IPS DF 19.7 (cell line): ENCODE results near the gene FBXO17.
"Not testable (repeated sequence)": the region's sequence is repeated elsewhere in the genome, so short reads cannot be mapped to it uniquely, and the experiment has no call there.

Experiments
- DNase-seq: peaks from one replicate; pipeline ENCODE4 v3.0.0-alpha.2; 2013; ENCODE audit warnings: low read depth, low spot score

The FBXO17 gene, protein sequence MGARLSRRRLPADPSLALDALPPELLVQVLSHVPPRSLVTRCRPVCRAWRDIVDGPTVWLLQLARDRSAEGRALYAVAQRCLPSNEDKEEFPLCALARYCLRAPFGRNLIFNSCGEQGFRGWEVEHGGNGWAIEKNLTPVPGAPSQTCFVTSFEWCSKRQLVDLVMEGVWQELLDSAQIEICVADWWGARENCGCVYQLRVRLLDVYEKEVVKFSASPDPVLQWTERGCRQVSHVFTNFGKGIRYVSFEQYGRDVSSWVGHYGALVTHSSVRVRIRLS

DNA sequence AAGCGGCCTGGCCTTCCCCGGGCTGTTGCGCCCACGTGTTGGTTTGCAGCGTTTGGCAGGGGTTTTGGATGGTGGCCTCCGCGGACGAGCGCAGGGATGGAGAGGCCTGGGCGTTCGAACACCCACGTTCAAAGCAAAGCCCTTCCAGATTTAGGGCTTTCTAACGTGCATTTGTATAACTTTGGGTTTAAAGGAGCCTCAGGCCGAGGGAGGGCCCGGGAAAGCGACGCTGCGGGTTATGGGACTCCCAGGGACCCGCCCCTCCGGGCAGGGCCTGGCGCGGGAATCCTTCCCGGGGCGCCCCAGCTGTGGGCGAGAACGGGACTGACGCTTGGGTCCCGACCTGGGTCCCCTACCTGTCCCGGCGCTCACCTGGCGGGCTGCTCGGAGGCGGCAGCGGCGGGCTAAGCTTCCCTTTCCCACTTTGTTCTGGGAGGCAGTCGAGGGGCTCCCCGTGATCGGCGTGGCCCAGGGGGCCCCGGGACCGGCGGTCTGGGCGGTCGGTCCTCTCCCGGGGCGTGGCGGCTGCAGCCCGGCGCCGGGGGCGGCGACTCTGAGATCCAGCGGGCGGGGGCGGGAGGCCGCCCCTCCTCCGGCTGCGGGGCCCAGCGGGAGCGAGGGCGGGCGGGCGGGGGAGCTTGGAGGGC is at the start of gene FBXO17:
FBXO17 (minus strand) TSS at position 529 of the 647 bp plus-strand sequence. CDS start 25,423 bp downstream, outside the sequence.
- no peak for DNase-seq

DNA sequence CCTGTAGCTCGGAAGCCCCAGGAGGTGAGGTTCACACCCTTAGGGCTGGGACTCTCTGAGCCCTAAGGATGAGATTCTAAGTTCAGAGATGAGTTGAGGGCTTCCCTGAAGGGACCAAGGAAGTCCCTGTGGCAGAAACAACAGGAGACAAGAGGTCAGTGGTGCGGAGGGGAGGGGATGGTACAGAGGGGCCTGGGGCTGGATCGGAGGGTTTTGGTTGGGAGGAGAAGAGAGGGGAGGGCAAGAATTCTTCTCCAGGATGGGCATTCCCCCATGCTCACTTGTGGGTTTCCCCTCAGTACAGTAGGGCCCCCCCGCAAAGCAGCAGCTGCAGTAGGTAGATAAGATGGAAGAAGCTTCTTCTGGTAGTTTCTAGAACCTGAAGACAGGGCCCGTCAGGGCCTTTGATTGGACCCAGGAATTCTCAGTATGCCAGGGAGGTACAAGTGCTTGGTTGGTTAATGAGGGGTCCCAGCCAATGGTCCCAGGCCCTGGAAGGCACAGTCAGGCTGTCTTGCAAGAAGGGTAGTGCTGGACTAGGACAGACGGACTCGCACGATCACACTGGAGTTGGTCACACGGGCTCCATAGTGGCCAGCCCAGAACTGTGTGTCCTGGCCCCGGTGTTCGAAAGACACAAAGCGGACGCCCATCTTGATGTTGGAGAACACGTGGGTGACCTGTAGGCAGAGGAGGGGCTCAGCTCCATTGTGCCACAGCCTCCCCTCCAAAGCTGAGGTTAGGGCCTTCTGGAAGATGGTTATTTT is 49.5 kb upstream of the FBXO17 start:
- no peak for DNase-seq

DNA sequence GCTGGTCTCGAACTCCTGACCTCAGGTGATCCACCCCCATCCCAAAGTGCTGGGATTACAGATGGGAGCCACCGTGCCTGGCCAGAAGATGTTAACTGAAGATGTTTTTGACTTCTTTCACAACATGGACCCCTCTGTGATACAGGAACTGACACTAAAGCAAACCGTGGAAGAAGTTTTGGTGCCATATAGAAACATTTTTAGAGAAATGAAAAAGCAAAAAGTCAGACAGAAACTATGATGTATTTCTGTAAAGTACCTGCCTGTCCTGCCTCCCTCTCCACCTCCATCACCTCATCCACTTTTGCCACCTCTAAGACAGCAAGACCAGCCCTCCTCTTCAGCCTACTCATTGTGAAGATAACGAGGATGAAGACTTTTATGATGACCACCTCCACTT is 45.5 kb upstream of the FBXO17 start:
- no peak for DNase-seq

DNA sequence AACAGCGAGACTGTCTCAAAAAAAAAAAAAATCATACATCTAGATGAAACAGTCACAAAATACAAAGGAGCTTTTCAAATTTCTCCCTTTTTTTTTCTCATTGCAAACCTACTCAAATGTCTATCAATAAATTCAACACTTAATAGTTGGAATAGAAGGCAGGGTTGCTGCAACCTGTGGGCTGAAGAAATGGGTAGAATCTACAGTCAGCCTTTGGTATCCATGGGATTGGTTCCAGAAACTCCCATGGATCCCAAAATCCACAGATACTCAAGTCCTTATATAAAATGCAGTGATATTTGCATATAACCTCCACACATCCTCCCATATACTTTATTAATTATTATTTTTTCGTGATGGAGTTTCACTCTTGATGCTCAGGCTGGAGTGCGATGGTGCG is 42.1 kb upstream of the FBXO17 start:
- DNase-seq = no peak

DNA sequence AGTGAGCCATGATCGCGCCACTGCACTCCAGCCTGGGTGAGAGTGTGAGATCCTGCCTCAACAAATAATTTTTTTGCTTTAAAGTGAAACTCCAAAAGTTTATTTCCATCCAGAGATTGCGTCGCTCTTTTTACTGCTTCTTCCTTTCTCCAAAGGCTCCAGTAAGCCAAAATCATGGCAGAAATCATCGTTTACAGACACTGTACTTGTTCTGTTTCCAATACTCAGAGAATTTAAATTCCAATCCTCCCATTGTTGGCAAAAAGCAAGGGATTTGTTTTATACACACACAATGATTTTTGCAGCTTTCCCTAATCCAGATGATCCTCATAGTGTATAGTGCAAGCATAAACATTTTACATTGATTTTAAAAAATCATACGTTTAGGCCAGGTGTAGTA is 41.5 kb upstream of the FBXO17 start:
- no peak for DNase-seq

DNA sequence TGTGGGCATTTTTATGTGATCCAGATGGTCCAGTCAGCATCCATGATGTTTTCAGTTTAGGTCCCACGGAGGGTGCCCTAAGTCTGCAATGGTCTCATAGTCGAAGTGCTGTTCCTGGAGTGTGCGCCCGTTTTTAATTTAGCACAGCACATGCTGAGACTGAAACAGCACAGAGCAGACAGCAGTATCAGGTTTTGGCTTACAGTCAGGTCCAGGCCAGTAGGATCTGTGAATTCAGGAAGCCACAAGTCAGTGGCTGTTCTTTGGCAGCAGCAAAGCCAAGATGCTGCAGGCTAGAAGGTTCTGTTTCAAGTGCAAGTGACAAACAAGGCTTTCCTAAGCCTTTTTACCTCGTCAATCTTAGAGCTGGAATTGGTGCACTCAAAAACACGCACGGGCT is 38.5 kb upstream of the FBXO17 start:
- no peak for DNase-seq

DNA sequence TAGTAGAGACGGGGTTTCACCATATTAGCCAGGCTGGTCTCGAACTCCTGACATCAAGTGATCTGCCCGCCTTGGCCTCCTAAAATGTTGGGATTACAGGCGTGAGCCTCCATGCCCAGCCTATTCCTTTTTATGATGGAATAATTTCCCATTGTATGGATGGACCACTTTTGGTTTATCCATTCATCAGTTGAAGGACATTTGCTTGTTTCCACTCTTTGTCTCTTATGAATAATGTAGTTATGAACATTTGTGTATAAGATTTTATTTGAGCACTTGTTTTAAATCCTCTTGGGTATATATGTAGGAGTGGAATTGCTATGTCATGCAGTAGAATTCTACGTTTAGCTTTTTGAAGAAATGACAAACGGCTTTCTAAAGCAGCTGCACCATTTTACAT is 33.5 kb upstream of the FBXO17 start:
- no peak for DNase-seq

DNA sequence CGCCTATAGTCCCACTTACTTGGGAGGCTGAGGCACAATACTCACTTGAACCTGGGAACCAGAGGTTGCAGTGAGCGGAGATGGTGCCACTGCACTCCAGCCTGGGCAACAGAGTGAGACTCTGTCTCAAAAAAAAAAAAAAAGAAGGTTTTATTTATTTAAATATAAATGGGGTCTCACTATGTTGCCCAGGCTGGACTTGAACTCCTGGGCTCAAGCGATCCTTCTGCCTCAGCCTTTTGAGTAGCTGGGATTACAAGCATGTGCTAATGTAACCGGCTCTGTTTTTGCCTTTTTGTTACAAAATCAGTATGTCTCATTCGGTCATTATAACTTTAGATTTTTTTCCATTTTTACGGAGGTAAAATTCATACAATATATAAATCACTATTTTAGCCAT is 32.6 kb upstream of the FBXO17 start:
- DNase-seq = no peak

DNA sequence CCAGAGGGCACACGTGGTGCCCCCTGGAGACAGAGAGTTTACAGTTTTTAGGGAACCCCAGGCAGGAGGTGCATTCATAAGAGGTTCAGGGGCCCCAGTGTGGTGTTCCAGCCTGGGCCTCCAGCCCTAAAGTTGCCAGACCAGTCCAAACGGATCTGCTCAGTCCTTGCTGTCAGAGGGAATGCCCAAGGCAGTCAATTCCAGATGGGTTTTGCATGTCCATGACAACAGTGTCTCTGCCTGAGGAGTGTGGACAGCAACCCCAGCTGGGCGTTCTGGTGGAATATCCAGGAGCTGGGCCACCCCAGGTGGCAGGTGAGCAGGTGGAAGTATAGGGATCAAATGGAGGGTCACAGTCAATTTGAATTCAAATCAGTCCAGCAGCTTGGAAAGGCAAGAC is 31.6 kb upstream of the FBXO17 start:
- no peak for DNase-seq

DNA sequence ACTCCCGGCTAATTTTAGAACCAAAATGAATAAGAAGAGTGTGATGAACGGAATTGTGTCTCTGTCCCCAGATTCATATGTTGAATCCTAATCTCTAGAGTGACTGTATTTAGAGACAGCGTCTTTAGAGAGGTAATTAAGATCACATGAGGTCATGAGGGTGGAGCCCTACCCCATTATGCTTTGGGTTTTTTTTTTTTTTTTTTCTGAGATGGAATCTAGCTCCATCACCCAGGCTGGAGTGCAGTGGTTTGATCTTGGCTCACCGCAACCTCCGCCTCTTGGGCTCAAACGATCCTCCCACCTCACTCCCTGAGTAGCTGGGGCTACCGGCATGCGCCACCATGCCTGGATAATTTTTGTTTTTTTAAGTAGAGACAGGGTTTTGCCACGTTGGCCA is 28.9 kb upstream of the FBXO17 start:
- no peak for DNase-seq

DNA sequence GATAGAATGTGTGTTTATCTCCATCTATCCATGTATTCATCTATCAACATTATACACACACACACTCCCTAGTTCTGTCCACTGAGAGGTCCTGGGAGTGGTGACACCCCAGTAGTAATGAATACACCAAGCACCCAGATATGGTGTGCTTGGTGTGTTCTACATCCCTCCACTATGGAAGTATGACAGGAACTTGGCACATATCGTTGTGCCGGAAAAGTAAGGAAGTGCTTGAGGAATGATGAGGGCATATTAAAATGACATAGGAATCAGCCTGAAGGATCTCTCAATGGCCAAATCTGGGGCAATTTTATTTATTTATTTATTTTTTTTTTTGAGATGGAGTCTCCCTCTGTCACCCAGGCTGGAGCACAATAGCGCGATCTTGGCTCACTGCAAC is 28.3 kb upstream of the FBXO17 start:
- DNase-seq = no peak

DNA sequence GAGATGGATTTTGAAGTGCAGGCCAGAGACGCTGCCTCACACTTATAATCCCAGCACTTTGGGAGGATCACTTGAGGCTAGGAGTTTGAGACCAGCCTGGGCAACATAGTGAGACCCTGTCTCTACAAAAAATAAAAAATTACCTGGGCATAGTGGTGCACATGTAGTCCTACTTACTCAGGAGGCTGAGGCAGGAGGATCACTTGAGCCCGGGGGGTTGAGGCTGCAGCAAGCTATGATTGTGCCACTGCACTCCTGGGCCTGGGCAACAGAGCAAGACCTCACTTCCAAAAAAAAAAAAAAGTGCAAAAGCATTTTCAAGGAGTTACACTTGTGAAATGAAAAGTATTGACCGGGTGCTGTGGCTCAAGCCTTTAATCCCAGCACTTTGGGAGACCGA is 27.6 kb upstream of the FBXO17 start:
- DNase-seq = no peak

DNA sequence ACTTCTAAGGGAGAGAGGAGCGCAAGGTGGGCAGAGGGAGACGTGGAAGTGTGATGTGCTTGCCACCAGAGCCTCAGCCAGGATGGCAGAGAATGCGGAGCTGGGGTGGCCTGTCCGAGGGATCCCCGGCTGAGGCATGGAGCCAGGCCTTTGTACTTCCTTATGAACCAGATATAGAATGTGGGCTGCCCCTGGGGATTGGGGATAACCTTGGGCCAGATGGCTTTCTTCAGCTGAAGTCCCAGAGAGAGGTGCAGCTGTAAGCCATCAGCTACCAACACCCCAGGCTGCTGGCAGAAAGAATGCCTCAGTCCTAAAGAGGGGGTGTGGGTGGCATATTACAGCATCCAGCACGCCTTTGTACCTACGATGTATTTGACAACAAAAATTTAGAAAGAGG is 25.5 kb upstream of the FBXO17 start:
- no peak for DNase-seq

DNA sequence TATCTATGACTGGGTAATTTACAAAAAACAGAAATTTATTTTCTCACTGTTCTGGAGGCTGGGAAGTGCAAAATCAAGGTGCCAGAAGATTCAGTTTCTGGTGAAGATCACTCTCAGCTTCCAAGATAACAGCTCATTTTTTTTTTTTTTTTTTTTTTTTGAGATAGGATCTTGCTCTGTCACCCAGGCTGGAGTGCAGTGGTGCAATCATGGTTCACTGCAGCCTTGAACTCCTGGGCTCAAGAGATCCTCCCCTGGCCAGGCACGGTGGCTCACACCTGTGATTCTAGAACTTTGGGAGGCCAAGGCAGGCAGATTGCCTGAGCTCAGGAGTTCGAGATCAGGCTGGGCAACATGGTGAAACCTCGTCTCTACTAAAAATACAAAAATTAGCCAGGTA is 22.0 kb upstream of the FBXO17 start:
- not testable (repeated sequence) for DNase-seq

DNA sequence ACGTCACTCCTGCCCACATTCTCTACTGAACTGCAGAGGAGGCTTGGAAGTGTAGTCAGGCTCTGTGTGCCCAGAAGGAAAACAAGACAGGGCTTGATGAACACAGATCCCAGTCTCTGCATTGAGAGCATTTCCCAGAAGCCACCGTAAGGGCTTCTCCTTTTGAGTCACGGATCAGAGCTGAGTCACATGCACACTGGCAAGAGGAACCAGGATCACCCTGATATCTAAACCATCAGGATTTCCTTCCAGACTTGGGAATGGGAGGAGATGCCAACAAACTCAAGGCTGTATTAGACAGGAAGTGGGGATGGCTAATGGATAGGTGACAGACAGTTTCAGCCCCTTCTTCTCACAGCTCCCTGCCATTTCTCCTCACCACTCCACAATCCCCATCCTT is 17.7 kb upstream of the FBXO17 start:
- no peak for DNase-seq

DNA sequence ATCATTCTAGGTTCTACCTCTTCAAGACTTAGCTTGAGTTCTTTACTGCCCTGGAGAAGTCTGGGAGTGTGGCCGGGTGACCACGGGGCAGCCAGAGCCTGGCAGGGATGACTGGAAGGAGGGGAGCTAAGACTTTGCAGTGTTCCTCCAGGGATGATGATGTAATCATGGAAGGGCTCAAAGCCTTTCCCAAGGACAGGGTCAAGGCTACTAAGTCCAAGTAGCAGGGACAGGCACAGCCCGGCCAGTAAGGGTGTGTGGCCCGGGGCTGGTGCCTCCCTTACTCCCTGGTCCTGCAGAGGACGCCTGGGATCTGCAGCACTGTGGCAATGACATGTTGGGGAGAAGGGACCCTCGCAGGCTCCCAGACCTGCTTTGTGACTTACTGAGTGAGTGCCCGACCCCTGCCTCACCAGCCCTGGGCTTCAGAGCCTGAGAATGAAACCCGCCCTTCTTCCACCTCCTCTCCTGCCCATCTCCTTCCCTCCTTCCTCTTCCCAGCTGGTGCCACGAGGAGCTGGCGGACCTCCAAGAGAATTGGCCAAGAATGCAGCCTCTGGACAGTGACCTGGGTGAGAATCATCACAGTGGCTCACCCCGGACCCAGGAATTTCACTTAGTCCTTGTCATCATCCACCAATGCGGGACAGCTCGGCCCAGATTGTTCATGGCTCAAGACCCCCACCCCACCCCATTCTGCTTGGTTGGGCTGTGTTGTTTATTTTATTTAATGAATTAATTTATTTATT is 15.6 kb upstream of the FBXO17 start:
- DNase-seq = no peak

DNA sequence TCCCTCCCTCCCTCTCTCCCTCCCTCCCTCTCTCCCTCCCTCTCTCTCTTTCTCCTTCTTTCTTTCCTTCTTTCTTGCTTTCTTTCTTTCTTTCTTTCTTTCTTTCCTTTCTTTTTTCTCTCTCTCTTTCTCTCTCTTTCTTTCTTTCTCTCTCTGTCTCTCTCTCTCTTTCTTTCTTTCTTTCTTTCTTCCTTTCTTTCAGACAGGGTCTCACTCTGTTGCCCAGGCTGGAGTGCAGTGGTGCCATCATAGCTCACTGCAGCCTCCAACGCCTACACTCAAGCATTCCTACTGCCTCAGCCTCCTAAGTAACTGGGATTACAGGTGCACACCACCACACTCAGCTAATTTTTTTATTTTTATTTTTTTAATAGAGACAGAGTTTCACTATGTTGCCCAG is 14.1 kb upstream of the FBXO17 start:
- DNase-seq = not testable (repeated sequence)

DNA sequence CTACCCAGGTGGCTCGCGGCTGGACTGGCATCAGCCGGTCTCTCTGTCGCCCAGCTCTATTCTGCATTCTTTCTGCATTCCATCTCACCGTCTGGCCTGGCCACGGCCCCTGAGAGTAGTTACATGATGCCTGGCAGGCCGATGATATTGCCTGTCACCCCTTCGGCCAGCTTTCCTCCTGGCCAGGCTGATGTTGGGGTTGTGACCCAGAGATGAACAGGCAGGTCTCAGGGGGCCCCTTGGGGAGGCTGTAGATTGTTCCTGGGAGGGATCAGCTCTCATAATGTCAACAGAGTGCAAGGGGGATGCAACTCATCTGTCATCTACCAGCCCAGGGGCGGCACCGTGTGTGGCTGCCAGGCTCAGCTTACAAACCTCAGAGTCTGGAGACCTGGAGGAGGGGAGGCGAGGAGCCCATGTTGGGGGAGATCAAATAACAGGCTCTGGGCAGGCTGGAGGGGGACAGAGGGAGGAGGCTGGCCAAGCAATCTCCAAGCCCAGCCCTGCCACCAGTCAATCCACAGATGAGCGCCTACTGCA is 13.6 kb upstream of the FBXO17 start:
- no peak for DNase-seq

DNA sequence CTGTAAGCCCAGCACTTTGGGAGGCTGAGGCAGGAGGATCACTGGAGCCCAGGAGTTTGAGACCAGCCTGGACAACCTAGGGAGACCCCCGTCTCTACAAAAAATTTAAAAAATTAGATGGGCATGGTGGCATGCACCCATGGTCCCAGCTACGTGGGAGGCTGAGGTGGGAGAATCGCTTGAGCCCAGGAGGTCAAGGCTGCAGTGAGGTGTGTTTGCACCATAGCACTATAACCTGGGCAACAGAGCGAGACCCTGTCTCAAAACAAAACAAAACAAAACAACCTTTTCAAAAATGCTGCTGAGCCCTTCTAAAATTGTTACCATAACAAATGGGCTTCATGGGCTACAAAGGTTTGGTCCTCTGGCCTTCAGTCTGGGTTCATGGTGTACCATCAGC is 13.1 kb upstream of the FBXO17 start:
- DNase-seq = not testable (repeated sequence)

DNA sequence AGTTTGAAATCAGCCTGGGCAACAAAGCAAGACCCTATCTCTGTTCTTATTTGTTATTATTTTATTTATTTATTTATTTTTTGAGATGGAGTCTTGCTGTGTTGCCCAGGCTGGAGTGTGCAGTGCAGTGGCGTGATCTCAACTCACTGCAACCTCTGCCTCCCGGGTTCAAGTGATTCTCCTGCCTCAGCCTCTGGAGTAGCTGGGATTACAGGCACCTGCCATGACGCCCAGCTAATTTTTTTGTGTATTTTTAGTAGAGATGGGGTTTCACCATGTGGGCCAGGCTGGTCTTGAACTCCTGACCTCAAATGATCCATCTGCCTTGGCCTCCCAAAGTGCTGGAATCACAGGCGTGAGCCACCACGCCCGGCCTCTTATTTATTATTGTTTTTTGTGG is 12.2 kb upstream of the FBXO17 start:
- DNase-seq = not testable (repeated sequence)

DNA sequence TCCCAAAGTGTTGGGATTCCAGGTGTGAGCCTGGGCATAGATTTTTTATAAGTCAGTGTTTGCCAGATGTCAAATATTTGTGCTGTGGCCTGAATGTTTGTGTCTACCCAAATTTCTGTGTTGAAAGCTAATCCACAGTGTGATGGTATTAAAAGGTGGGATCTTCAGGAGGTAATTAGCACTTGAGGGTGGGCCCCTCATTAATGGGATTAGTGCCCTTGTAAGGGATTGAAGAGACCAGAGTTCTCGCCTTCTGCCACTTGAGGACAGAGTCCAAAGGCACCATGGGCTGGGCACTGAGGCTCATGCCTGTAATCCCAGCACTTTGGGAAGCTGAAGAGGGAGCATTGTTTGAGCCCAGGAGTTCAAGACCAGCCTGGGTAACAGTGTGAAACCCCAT is 9.7 kb upstream of the FBXO17 start:
- DNase-seq = no peak
